ENCODE measurements around the gene LANCL2. TPM values are rescaled to one million over a fixed set of nuclear protein-coding genes. Genes with fewer than 3 reads are reported as not detected.
"Not testable (repeated sequence)": the region's sequence is repeated elsewhere in the genome, so short reads cannot be mapped to it uniquely, and the experiment has no call there.

LANCL2 gene
- total RNA-seq, 2 donors from 2014 or later: 16.2 to 17.8 TPM

DNA sequence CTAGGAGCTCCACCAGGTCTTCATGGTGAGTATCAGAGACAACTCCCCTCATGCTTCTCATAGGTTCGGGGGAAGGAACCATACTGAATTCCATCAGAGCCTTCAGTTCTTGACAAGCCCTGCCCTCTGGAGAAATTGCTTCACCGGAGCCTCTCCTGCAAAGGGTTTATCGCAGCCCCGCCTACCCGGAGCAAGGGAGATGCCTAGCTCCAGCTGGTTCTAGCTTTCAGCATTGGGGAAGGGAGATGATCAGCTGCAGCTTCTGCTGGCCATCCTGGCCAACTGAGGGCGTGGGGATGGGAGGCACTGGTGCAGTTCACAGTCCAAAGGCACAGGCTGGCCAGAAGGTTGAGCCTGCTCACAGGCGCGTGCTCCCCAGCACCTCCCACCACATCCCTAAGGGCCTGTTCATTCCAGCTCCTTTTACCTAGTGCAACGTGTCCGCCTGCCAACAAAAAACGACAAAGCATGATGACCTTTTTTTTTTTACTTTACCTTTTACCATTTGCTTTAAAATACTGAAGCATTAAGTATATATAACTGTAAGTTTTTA is 31.2 kb downstream of the LANCL2 start:
- Histone ChIP-seq H3K9me3 (no peaks in the 10 kb centered on the region), H3K9ac (ENCODE audit: low read depth in 2 of 2, low read length in 2 of 2) (no peak overlapping the region), H3K4me1 (no peaks in the 10 kb centered on the region), H3K27me3 (no peaks in the 10 kb centered on the region), H3K4me3 (no peak overlapping the region), H3K36me3 (no peaks in the 10 kb centered on the region), H3K27ac (no peak overlapping the region)
- DNase-seq: no peak
- TF ChIP-seq CTCF (IDR thresholded peaks at IDR 0.05): no peak
- intact Hi-C loops (cut with DNase I): no loop called here

DNA sequence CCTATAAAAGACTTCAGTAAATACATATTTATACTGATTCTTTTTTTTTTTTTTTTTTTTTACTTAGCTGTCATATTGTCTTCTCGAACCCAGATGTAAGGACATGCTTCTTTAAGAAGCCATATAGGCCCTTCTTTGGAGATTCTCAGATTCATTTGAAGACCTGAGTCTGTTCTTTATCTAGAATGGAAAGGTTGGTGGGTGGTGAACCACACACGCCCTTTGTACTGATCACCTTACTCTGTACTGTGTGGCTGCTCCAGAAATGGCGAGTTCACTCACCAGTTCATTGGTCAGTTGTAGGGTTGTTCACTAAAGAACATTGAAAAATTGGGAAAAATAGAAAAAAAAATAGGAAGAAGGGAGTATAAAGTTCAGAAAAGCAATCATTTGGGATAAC is 32.5 kb downstream of the LANCL2 start:
- Histone ChIP-seq H3K9ac (ENCODE audit: low read depth in 2 of 2, low read length in 2 of 2) (no peak overlapping the region), H3K36me3 (no peaks in the 10 kb centered on the region), H3K27me3 (no peaks in the 10 kb centered on the region), H3K4me1 (no peaks in the 10 kb centered on the region), H3K27ac (no peak overlapping the region), H3K9me3 (no peaks in the 10 kb centered on the region), H3K4me3 (no peak overlapping the region)
- no peak for TF ChIP-seq CTCF (IDR thresholded peaks at IDR 0.05)
- no peak for DNase-seq
- intact Hi-C loops (cut with DNase I): no loop called here

GRCh38 chr7:55400191-55400590 is 35.1 kb downstream of the LANCL2 start:
- Histone ChIP-seq H3K9ac (ENCODE audit: low read depth in 2 of 2, low read length in 2 of 2) (no peak overlapping the region), H3K36me3 (no peaks in the 10 kb centered on the region), H3K27me3 (no peaks in the 10 kb centered on the region), H3K9me3 (no peaks in the 10 kb centered on the region), H3K4me3 (no peak overlapping the region), H3K27ac (no peak overlapping the region), H3K4me1 (no peaks in the 10 kb centered on the region)
- TF ChIP-seq CTCF (IDR thresholded peaks at IDR 0.05): no peak
- intact Hi-C loops (cut with DNase I): no loop called here
- no peak for DNase-seq

- intact Hi-C loops (cut with DNase I); H3K9me3 ChIP-seq; H3K36me3 ChIP-seq: not testable (repeated sequence)
These were observed 37.4 kb downstream of the LANCL2 start for GRCh38 chr7:55402506-55402905.

GRCh38 chr7:55405856-55406541 is 40.9 kb downstream of the LANCL2 start:
- Histone ChIP-seq H3K4me3 (no peak overlapping the region), H3K4me1 (no peaks in the 10 kb centered on the region), H3K9ac (ENCODE audit: low read depth in 2 of 2, low read length in 2 of 2) (no peak overlapping the region), H3K9me3 (no peaks in the 10 kb centered on the region), H3K27ac (no peak overlapping the region), H3K36me3 (no peaks in the 10 kb centered on the region), H3K27me3 (no peaks in the 10 kb centered on the region)
- no peak for DNase-seq
- intact Hi-C loops (cut with DNase I): no loop called here
- TF ChIP-seq CTCF (IDR thresholded peaks at IDR 0.05): no peak

More at GRCh38 chr7:55402506-55402905, 37.4 kb downstream of the LANCL2 start:
- not testable (repeated sequence) for H3K9ac ChIP-seq (ENCODE audit: low read depth in 2 of 2, low read length in 2 of 2); H3K4me3 ChIP-seq; H3K27me3 ChIP-seq; H3K27ac ChIP-seq; H3K4me1 ChIP-seq; DNase-seq

Measured in colonic mucosa (tissue), 4 donors.